Progenitor cell of endocrine pancreas (in vitro differentiated cells): ENCODE data around the gene FSTL4. TPM values are rescaled to one million over a fixed set of nuclear protein-coding genes. Genes with fewer than 3 reads are reported as not detected.
A peak's percentile ranks its signal among the peaks of the same experiment; 100 is the strongest.

ENCODE experiments used
- DNase-seq: peaks from one replicate; pipeline ENCODE4 v3.0.0; 2021; ENCODE audit warnings: low spot score; ENCODE audit not compliant: unreplicated experiment
- H3K27ac Mint-ChIP-seq: 2 replicates; pipeline ENCODE4 v1.8.0; 2021; ENCODE audit warnings: mild to moderate bottlenecking, moderate library complexity, mixed read lengths
- H3K27me3 Mint-ChIP-seq: 2 replicates; pipeline ENCODE4 v1.8.0; 2021; ENCODE audit warnings: mixed read lengths
- H3K36me3 Mint-ChIP-seq: 2 replicates; pipeline ENCODE4 v1.8.0; 2022; ENCODE audit warnings: mixed read lengths; ENCODE audit not compliant: insufficient read depth
- H3K4me1 Mint-ChIP-seq: 2 replicates; pipeline ENCODE4 v1.8.0; 2021; ENCODE audit warnings: low read depth, mixed read lengths
- H3K4me3 Mint-ChIP-seq: 2 replicates; pipeline ENCODE4 v1.8.0; 2021; ENCODE audit warnings: low read depth, mild to moderate bottlenecking, moderate library complexity, mixed read lengths
- H3K9me3 Mint-ChIP-seq: 2 replicates; pipeline ENCODE4 v1.8.0; 2021; ENCODE audit warnings: low read depth, mixed read lengths
- CTCF ChIP-seq: fragments of 200-600 bp; sonication (generic); IDR thresholded peaks from one replicate; pipeline ENCODE4 v1.5.0; 2021; ENCODE audit warnings: antibody characterized with exemption, mild to moderate bottlenecking; ENCODE audit not compliant: unreplicated experiment
- total RNA-seq: library from RNA; stranded (reverse); gene quantifications from 2 replicates; pipeline ENCODE4 v1.2.1, GENCODE V29; 2021

Gene FSTL4
- total RNA-seq, 1 donor from 2014 or later: 2.4 TPM

- no peak for TF ChIP-seq CTCF
- Mint-ChIP-seq H3K4me1 (no peaks in the 10 kb centered on the region), H3K4me3 (no peak overlapping the region), H3K36me3 (no peaks in the 10 kb centered on the region), H3K9me3 (no peaks in the 10 kb centered on the region), H3K27ac (no peak overlapping the region), H3K27me3 (peaks cover 5% of the 10 kb centered on the region)
- DNase-seq: no peak
Measured at GRCh38 chr5:133580618-133581017, 31.7 kb downstream of the FSTL4 start.

- Mint-ChIP-seq H3K27me3 (peaks cover 5% of the 10 kb centered on the region), H3K4me1 (no peaks in the 10 kb centered on the region), H3K9me3 (no peaks in the 10 kb centered on the region), H3K4me3 (no peak overlapping the region), H3K27ac (no peak overlapping the region), H3K36me3 (no peaks in the 10 kb centered on the region)
- no peak for DNase-seq
- TF ChIP-seq CTCF: no peak
Measured at GRCh38 chr5:133579766-133580165, 32.6 kb downstream of the FSTL4 start.

GRCh38 chr5:133569347-133569746, 43.0 kb downstream of the FSTL4 start:
- no peaks in the 10 kb centered on the region for H3K4me1 Mint-ChIP-seq
- TF ChIP-seq CTCF: no peak
- DNase-seq: no peak
- peaks cover 10% of the 10 kb centered on the region for H3K9me3 Mint-ChIP-seq
- H3K4me3 Mint-ChIP-seq: no peak overlapping the region
- no peaks in the 10 kb centered on the region for H3K36me3 Mint-ChIP-seq
- peaks cover 3% of the 10 kb centered on the region for H3K27me3 Mint-ChIP-seq
- no peak overlapping the region for H3K27ac Mint-ChIP-seq

GRCh38 chr5:133565993-133566392, 46.3 kb downstream of the FSTL4 start:
- no peaks in the 10 kb centered on the region for H3K36me3 Mint-ChIP-seq
- H3K4me1 Mint-ChIP-seq: no peaks in the 10 kb centered on the region
- peaks cover 15% of the 10 kb centered on the region for H3K27me3 Mint-ChIP-seq
- H3K4me3 Mint-ChIP-seq: no peak overlapping the region
- no peak for TF ChIP-seq CTCF
- peak; percentile 50 for DNase-seq
- H3K27ac Mint-ChIP-seq: no peak overlapping the region
- no peaks in the 10 kb centered on the region for H3K9me3 Mint-ChIP-seq

- Mint-ChIP-seq H3K27ac (no peak overlapping the region), H3K4me1 (no peaks in the 10 kb centered on the region), H3K36me3 (no peaks in the 10 kb centered on the region), H3K4me3 (no peak overlapping the region), H3K9me3 (no peaks in the 10 kb centered on the region), H3K27me3 (peaks cover 15% of the 10 kb centered on the region)
- DNase-seq: no peak
- no peak for TF ChIP-seq CTCF
Measured at GRCh38 chr5:133564921-133565565, 47.3 kb downstream of the FSTL4 start.
